BJ (cell line): ENCODE measurements around the gene GOLGA2. TPM values are rescaled to one million over a fixed set of nuclear protein-coding genes. Genes with fewer than 3 reads are reported as not detected.

Experiments used
- CTCF ChIA-PET: fragments of 350-600 bp; formaldehyde crosslinking; extraction: SDS; loops from one replicate; lab custom pipeline; 2021; ENCODE audit warnings: antibody characterized with exemption, inconsistent platforms; lab: Yijun Ruan, JAX
- POLR2A ChIA-PET: fragments of 300-600 bp; sonication (Branson Sonifier 250); formaldehyde crosslinking; extraction: SDS; loops from one replicate; lab custom pipeline; 2021; ENCODE audit warnings: antibody characterized with exemption; lab: Charles Lee
- DNase-seq: peaks from one replicate; pipeline ENCODE4 v3.0.0-alpha.2; 2011; ENCODE audit warnings: low read depth
- H3K27me3 ChIP-seq: 2 replicates; pipeline ENCODE4 v1.6.0; 2011; ENCODE audit warnings: low read length; ENCODE audit not compliant: control insufficient read depth, insufficient read depth
- H3K36me3 ChIP-seq: 2 replicates; pipeline ENCODE4 v1.5.1; 2011; ENCODE audit warnings: low read length; ENCODE audit not compliant: control insufficient read depth, insufficient read depth
- H3K4me3 ChIP-seq: 2 replicates; pipeline ENCODE4 v1.5.1; 2011; ENCODE audit warnings: low read depth, mild to moderate bottlenecking, control low read depth, low read length
- CTCF ChIP-seq: IDR thresholded peaks from 2 replicates; pipeline ENCODE4 v1.5.1; 2011; ENCODE audit warnings: low read depth, mild to moderate bottlenecking, control low read depth, inconsistent platforms, low read length, moderate library complexity; ENCODE audit not compliant: insufficient read depth
- polyA plus RNA-seq: library from polyadenylated mRNA; depleted of rRNA; stranded (reverse); fragments of >200 nt; gene quantifications from 2 replicates; pipeline ENCODE4 v1.2.3, GENCODE V29; 2011

GOLGA2 gene
- polyA plus RNA-seq, 1 experiment: 91.1 TPM

GRCh38 chr9:128257907-128258306 lies 17.9 kb downstream of the GOLGA2 start:
- peaks cover 57% of the 10 kb centered on the region for H3K36me3 ChIP-seq
- DNase-seq: no peak
- ChIA-PET CTCF (no interaction called here), POLR2A (no interaction called here)
- no peaks in the 10 kb centered on the region for H3K27me3 ChIP-seq
- no peak for TF ChIP-seq CTCF
- no peak overlapping the region for H3K4me3 ChIP-seq

- POLR2A ChIA-PET: no interaction called here
- CTCF ChIA-PET: interaction anchor here (3.9 kb wide), 1 partner anchor 12 kb away, joined by 24 read pairs; no protein-coding TSS in a partner anchor
- DNase-seq: no peak
- peaks cover 51% of the 10 kb centered on the region for H3K36me3 ChIP-seq
- no peak for TF ChIP-seq CTCF
- H3K4me3 ChIP-seq: no peak overlapping the region
- no peaks in the 10 kb centered on the region for H3K27me3 ChIP-seq
These were observed 18.6 kb downstream of the GOLGA2 start for GRCh38 chr9:128257086-128257825.

GRCh38 chr9:128254855-128255759 lies 20.7 kb downstream of the GOLGA2 start:
- TF ChIP-seq CTCF: peak; percentile 94
- ChIA-PET CTCF (interaction anchor here (0.7 to 3.9 kb wide), 16 partner anchors 9 to 156 kb away, joined by 3 to 24 read pairs (median 4); partner anchors contain the start of genes DNM1, GOLGA2 and SWI5), POLR2A (no interaction called here)
- no peak for DNase-seq
- Histone ChIP-seq H3K36me3 (peaks cover 36% of the 10 kb centered on the region), H3K4me3 (no peak overlapping the region), H3K27me3 (no peaks in the 10 kb centered on the region)

- TF ChIP-seq CTCF: no peak
- H3K4me3 ChIP-seq: no peak overlapping the region
- peaks cover 29% of the 10 kb centered on the region for H3K36me3 ChIP-seq
- POLR2A ChIA-PET: no interaction called here
- no peaks in the 10 kb centered on the region for H3K27me3 ChIP-seq
- DNase-seq: no peak
- CTCF ChIA-PET: interaction anchor here (1.1 to 3.9 kb wide), 5 partner anchors 9 to 45 kb away, joined by 3 to 24 read pairs (median 4); no protein-coding TSS in a partner anchor
These were observed 21.4 kb downstream of the GOLGA2 start for GRCh38 chr9:128254362-128254761.

- H3K27me3 ChIP-seq: no peaks in the 10 kb centered on the region
- no peak for TF ChIP-seq CTCF
- H3K36me3 ChIP-seq: peaks cover 25% of the 10 kb centered on the region
- CTCF ChIA-PET: interaction anchor here (0.9 to 3.9 kb wide), 5 partner anchors 9 to 50 kb away, joined by 3 to 24 read pairs (median 4); partner anchors contain the start of gene DNM1
- no peak overlapping the region for H3K4me3 ChIP-seq
- POLR2A ChIA-PET: no interaction called here
- no peak for DNase-seq
These were observed 21.8 kb downstream of the GOLGA2 start for GRCh38 chr9:128253991-128254346.
